Neutrophil (primary cell): ENCODE results near the gene TMEM273.

ENCODE experiments used
- H3K27ac ChIP-seq: fragments of 200-600 bp; sonication (generic); 2 replicates; pipeline ENCODE4 v1.5.1; 2016; ENCODE audit warnings: mild to moderate bottlenecking, moderate library complexity
- H3K27me3 ChIP-seq: fragments of 200-600 bp; sonication (generic); 2 replicates; pipeline ENCODE4 v1.6.0; 2016; ENCODE audit warnings: mild to moderate bottlenecking
- H3K36me3 ChIP-seq: fragments of 200-600 bp; sonication (generic); 2 replicates; pipeline ENCODE4 v1.5.1; 2017
- H3K4me1 ChIP-seq, 2 experiments: fragments of 200-600 bp in 1 of 2; sonication (generic) in 1 of 2; 1 replicate in 1 of 2; 2 replicates in 1 of 2; pipeline versions ENCODE4 v1.5.1 to v1.6.1; 2013 to 2016; ENCODE audit warnings: low read depth in 1 of 2, low read length in 1 of 2, mild to moderate bottlenecking in 1 of 2, moderate library complexity in 1 of 2; ENCODE audit not compliant: control insufficient read depth in 1 of 2, insufficient read depth in 1 of 2
- H3K4me3 ChIP-seq, 2 experiments: fragments of 200-600 bp in 1 of 2; sonication (generic) in 1 of 2; 1 replicate in 1 of 2; 2 replicates in 1 of 2; pipeline ENCODE4 v1.5.1; 2013 to 2016; ENCODE audit warnings: low read depth in 1 of 2, low read length in 1 of 2, mild to moderate bottlenecking in 1 of 2, moderate library complexity in 1 of 2
- H3K9me3 ChIP-seq: fragments of 200-600 bp; sonication (generic); 2 replicates; pipeline ENCODE4 v1.5.1; 2016
- CTCF ChIP-seq: fragments of 200-600 bp; sonication (generic); IDR thresholded peaks from 2 replicates; pipeline ENCODE4 v1.5.1; 2016; ENCODE audit warnings: antibody characterized with exemption

The TMEM273 gene

GRCh38 chr10:49112098-49112497 is 76.1 kb downstream of the TMEM273 start:
- no peaks in the 10 kb centered on the region for H3K36me3 ChIP-seq
- no peak overlapping the region for H3K27ac ChIP-seq
- H3K27me3 ChIP-seq: peaks cover 42% of the 10 kb centered on the region
- no peaks in the 10 kb centered on the region for H3K4me1 ChIP-seq
- H3K9me3 ChIP-seq: no peaks in the 10 kb centered on the region
- TF ChIP-seq CTCF: no peak
- H3K4me3 ChIP-seq: no peak overlapping the region

- Histone ChIP-seq H3K27me3 (peaks cover 35% of the 10 kb centered on the region), H3K4me1 (no peaks in the 10 kb centered on the region), H3K27ac (no peak overlapping the region), H3K36me3 (no peaks in the 10 kb centered on the region), H3K9me3 (no peaks in the 10 kb centered on the region), H3K4me3 (no peak overlapping the region)
- no peak for TF ChIP-seq CTCF
These were observed 76.9 kb downstream of the TMEM273 start for GRCh38 chr10:49111320-49111698.

GRCh38 chr10:49110684-49111319 is 77.4 kb downstream of the TMEM273 start:
- H3K36me3 ChIP-seq: no peaks in the 10 kb centered on the region

GRCh38 chr10:49109669-49110340 is 78.4 kb downstream of the TMEM273 start:
- Histone ChIP-seq H3K4me3 (no peak overlapping the region), H3K4me1 (no peaks in the 10 kb centered on the region), H3K36me3 (no peaks in the 10 kb centered on the region), H3K27me3 (peaks cover 21% of the 10 kb centered on the region), H3K27ac (no peak overlapping the region), H3K9me3 (no peaks in the 10 kb centered on the region)
- no peak for TF ChIP-seq CTCF

More at GRCh38 chr10:49110684-49111319, 77.4 kb downstream of the TMEM273 start:
- Histone ChIP-seq H3K9me3 (no peaks in the 10 kb centered on the region), H3K27ac (no peak overlapping the region), H3K4me3 (no peak overlapping the region), H3K4me1 (no peaks in the 10 kb centered on the region), H3K27me3 (peaks cover 30% of the 10 kb centered on the region)
- no peak for TF ChIP-seq CTCF

- H3K36me3 ChIP-seq: no peaks in the 10 kb centered on the region
- TF ChIP-seq CTCF: no peak
- H3K9me3 ChIP-seq: no peaks in the 10 kb centered on the region
- no peaks in the 10 kb centered on the region for H3K4me1 ChIP-seq
- no peak overlapping the region for H3K27ac ChIP-seq
- peaks cover 10% of the 10 kb centered on the region for H3K27me3 ChIP-seq
- H3K4me3 ChIP-seq: no peak overlapping the region
These were observed 79.5 kb downstream of the TMEM273 start for GRCh38 chr10:49108656-49109055.
